DND-41 (cell line): ENCODE results near the gene SDHAF2.

Experiments
- EZH2 ChIP-seq: IDR thresholded peaks from 3 replicates; pipeline ENCODE4 v1.6.1; 2012; ENCODE audit warnings: borderline replicate concordance, low read depth, mild to moderate bottlenecking, moderate library complexity, low read length, inconsistent platforms; ENCODE audit not compliant: severe bottlenecking
- TF ChIP-seq, protein P1 (sequence below): IDR thresholded peaks from 2 replicates; pipeline ENCODE4 v1.5.1; 2012; ENCODE audit warnings: borderline replicate concordance, low read length, moderate library complexity, mild to moderate bottlenecking; ENCODE audit not compliant: poor library complexity, severe bottlenecking; ENCODE audit errors: extremely low read depth

DNA sequence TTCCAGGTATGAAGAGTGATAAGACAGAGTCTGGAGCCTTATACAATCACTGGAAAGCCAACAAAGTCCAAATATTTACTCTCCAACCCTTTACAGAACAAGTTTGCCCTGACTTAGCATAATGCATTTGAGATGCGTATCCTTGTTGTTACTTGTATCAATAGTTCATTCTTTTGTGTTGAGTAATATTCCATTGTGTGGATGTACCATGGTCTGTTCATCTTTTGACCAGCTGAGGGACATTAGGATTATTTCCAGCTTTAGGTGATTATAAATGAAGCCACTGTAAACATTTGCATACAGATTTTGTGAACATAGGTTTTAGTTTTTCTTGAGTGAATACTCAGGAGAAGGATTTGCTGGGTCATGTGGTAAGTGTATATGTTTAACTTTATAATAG lies 9.7 kb downstream of the SDHAF2 start:
- TF ChIP-seq, protein P1, sequence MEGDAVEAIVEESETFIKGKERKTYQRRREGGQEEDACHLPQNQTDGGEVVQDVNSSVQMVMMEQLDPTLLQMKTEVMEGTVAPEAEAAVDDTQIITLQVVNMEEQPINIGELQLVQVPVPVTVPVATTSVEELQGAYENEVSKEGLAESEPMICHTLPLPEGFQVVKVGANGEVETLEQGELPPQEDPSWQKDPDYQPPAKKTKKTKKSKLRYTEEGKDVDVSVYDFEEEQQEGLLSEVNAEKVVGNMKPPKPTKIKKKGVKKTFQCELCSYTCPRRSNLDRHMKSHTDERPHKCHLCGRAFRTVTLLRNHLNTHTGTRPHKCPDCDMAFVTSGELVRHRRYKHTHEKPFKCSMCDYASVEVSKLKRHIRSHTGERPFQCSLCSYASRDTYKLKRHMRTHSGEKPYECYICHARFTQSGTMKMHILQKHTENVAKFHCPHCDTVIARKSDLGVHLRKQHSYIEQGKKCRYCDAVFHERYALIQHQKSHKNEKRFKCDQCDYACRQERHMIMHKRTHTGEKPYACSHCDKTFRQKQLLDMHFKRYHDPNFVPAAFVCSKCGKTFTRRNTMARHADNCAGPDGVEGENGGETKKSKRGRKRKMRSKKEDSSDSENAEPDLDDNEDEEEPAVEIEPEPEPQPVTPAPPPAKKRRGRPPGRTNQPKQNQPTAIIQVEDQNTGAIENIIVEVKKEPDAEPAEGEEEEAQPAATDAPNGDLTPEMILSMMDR: no peak
- TF ChIP-seq EZH2: no peak
